Loucy (cell line): ENCODE data around the gene NADK2.

Experiments used
- EZH2phosphoT487 ChIP-seq: fragments of 200-600 bp; IDR thresholded peaks from 2 replicates; pipeline ENCODE4 v1.6.1; 2018; ENCODE audit warnings: antibody characterized with exemption, mild to moderate bottlenecking, moderate library complexity, borderline replicate concordance
- TF ChIP-seq, protein P1 (sequence below): fragments of 200-600 bp; sonication (generic); conservative IDR thresholded peaks from 2 replicates; pipeline ENCODE4 v1.5.1; 2014; ENCODE audit warnings: mild to moderate bottlenecking, antibody characterized with exemption, low read length

DNA sequence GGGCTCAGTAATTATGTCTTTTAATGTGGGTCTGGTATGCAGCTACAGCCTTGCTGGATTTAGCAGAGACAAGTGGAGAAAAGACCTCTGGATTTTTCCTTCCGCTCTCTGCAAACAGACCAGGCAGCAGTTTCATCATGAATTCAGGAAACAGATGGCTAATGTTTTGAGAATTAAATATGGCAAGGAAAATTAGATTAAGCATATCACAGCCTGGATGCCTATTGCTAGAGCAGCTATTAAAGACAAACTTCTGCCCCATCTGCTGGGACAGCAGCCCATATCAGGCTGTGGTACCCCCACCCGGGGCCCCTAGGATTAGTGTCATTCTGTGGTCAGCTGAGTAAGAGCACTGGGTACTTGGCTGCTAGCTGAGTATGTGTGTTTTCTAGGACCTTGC lies 83.6 kb downstream of the NADK2 start:
- TF ChIP-seq, protein P1, sequence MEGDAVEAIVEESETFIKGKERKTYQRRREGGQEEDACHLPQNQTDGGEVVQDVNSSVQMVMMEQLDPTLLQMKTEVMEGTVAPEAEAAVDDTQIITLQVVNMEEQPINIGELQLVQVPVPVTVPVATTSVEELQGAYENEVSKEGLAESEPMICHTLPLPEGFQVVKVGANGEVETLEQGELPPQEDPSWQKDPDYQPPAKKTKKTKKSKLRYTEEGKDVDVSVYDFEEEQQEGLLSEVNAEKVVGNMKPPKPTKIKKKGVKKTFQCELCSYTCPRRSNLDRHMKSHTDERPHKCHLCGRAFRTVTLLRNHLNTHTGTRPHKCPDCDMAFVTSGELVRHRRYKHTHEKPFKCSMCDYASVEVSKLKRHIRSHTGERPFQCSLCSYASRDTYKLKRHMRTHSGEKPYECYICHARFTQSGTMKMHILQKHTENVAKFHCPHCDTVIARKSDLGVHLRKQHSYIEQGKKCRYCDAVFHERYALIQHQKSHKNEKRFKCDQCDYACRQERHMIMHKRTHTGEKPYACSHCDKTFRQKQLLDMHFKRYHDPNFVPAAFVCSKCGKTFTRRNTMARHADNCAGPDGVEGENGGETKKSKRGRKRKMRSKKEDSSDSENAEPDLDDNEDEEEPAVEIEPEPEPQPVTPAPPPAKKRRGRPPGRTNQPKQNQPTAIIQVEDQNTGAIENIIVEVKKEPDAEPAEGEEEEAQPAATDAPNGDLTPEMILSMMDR = no peak
- no peak for TF ChIP-seq EZH2phosphoT487
